Measurements from ENCODE around the gene ARV1. TPM values are rescaled to one million over a fixed set of nuclear protein-coding genes. Genes with fewer than 3 reads are reported as not detected.
"Not testable (repeated sequence)": the region's sequence is repeated elsewhere in the genome, so short reads cannot be mapped to it uniquely, and the experiment has no call there.

Gene ARV1
- total RNA-seq, 1 experiment from 2014 or later: 8.0 TPM

DNA sequence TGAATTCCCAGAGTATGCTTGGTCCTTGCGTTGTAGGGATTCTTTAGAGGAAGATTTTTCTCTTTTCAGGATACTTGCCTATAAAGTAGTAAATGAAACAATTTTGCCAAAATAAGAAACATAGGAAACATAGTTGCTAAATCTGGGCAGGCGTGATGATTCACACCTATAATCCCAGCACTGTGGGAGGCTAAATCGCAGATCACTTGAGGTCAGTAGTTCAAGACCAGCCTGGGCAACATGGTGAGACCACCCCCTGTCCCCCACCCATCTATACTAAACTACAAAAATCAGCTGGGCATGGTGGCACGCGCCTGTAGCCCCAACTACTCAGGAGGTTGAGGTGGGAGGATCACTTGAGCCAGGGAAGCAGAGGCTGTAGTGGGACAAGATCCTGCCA is 4.9 kb downstream of the ARV1 start:
- Histone ChIP-seq H3K79me1 (ENCODE audit: insufficient read depth, low read depth, low read length, poor library complexity, severe bottlenecking) (no peaks in the 10 kb centered on the region), H2BK5ac (ENCODE audit: insufficient read length, low read length) (no peak overlapping the region), H3K14ac (ENCODE audit: insufficient read depth, low read length) (no peak overlapping the region), H3T11ph (ENCODE audit: low read length) (no peak overlapping the region), H3K23ac (ENCODE audit: insufficient read length, low read depth, low read length) (no peak overlapping the region), H3K9me3 (ENCODE audit: control insufficient read depth, low read depth, low read length) (no peaks in the 10 kb centered on the region), H3K4me2 (ENCODE audit: insufficient read depth, insufficient read length, low read length) (no peak overlapping the region), H3K27me3 (ENCODE audit: insufficient read depth, low read length) (peaks cover 66% of the 10 kb centered on the region), H3K4me1 (ENCODE audit: insufficient read depth, low read length) (0 out of 2 replicates have a peak, but pooled peaks cover 2% of the 10 kb centered on the region), H4K91ac (ENCODE audit: insufficient read length, low read depth, low read length) (no peak overlapping the region), H4K5ac (ENCODE audit: insufficient read length, low read depth, low read length) (no peak overlapping the region), H2AK5ac (ENCODE audit: insufficient read length, low read length) (no peak overlapping the region), H2BK20ac (ENCODE audit: low read depth, low read length, poor library complexity, severe bottlenecking) (no peak overlapping the region), H3K23me2 (ENCODE audit: insufficient read length, low read depth, low read length, poor library complexity, severe bottlenecking) (peaks cover 6% of the 10 kb centered on the region), H4K8ac (replicated peaks; ENCODE audit: insufficient read length, low read depth, low read length) (no peak overlapping the region), H3K27ac (ENCODE audit: insufficient read length, low read depth, low read length) (no peak overlapping the region), H3K9ac (ENCODE audit: extremely low read depth, insufficient read length, low read length) (no peak overlapping the region), H2BK12ac (ENCODE audit: insufficient read length, low read depth, low read length) (no peak overlapping the region), H3K56ac (ENCODE audit: insufficient read length, low read depth, low read length) (no peak overlapping the region), H2AFZ (ENCODE audit: low read length) (no peak overlapping the region), H3K4ac (ENCODE audit: low read depth, low read length) (no peak overlapping the region), H3K18ac (ENCODE audit: insufficient read length, low read depth, low read length) (no peak overlapping the region), H4K20me1 (ENCODE audit: control insufficient read depth, insufficient read depth, insufficient read length) (no peaks in the 10 kb centered on the region), H2BK15ac (ENCODE audit: low read depth, low read length) (no peak overlapping the region), H3K79me2 (ENCODE audit: insufficient read depth, low read length) (no peaks in the 10 kb centered on the region), H2BK120ac (ENCODE audit: low read depth, low read length, poor library complexity, severe bottlenecking) (no peak overlapping the region)
- peaks cover 0 to 7% (median 5%) of the 10 kb centered on the region in 3 experiments; a peak in 5 of 7 replicates for H3K36me3 Mint-ChIP-seq (ENCODE audit: insufficient read depth in 1 of 3, low read depth in 3 of 3)
- H3K9me3 Mint-ChIP-seq: no peaks in the 10 kb centered on the region; a peak in 1 of 5 replicates
- no peak for DNase-seq
- H3K4me1 Mint-ChIP-seq: peaks cover 24 to 34% of the 10 kb centered on the region in 2 experiments
- WGBS (ENCODE audit: extremely low coverage, insufficient read length, low lambda C conversion rate): no CpG with 5 or more reads among the region's 5 CpGs
- H3K27me3 Mint-ChIP-seq (ENCODE audit: low read depth): peaks cover under 1% of the 10 kb centered on the region
- H3K4me3 Mint-ChIP-seq: no peak overlapping the region
- H3K27ac Mint-ChIP-seq: no peak overlapping the region
- TF ChIP-seq, protein P1, sequence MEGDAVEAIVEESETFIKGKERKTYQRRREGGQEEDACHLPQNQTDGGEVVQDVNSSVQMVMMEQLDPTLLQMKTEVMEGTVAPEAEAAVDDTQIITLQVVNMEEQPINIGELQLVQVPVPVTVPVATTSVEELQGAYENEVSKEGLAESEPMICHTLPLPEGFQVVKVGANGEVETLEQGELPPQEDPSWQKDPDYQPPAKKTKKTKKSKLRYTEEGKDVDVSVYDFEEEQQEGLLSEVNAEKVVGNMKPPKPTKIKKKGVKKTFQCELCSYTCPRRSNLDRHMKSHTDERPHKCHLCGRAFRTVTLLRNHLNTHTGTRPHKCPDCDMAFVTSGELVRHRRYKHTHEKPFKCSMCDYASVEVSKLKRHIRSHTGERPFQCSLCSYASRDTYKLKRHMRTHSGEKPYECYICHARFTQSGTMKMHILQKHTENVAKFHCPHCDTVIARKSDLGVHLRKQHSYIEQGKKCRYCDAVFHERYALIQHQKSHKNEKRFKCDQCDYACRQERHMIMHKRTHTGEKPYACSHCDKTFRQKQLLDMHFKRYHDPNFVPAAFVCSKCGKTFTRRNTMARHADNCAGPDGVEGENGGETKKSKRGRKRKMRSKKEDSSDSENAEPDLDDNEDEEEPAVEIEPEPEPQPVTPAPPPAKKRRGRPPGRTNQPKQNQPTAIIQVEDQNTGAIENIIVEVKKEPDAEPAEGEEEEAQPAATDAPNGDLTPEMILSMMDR (conservative IDR thresholded peaks at IDR 0.05): no peak

DNA sequence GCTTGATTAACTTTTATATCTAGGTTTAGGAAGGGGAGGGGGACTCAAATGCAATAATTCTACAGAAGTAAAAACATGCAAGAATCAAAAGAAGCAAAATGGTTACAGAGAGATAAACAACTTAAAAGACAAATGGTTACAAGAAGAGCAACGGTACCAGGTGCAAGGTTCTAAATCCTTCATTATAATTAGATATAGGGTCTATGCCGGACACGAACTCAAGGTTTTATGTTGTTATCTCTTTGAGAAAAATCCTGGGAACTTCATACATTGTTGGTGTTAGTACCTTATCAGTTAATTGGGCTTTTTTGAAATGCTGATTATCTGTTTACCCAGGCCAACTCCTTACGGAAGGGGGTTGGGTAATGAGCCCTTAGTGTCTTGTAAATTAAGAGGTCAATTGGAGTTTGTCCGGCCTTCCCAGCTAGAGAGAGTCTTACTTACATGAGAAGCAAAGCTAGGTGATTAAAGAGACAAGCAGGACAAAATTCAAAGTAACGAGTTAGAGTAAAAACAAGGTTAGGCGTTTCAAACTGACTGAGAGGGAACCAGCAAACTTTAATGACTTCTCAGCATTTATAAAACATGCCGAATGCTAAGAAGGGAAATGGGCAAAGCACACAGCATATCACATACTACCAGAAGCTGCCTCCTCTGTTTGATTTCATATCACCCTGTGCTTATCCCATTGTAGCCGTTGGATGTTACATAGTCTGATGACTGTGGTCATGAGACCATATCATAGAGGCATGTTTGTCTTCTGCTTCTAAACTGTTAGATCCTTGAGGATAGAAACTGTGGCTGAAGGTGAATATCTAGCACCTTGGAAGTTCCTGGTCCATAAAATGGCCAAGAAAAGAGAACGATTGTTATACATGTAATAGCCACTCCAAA is 6.0 kb downstream of the ARV1 start:
- H2BK20ac ChIP-seq (ENCODE audit: low read depth, low read length, poor library complexity, severe bottlenecking); H2BK12ac ChIP-seq (ENCODE audit: insufficient read length, low read depth, low read length); H3K18ac ChIP-seq (ENCODE audit: insufficient read length, low read depth, low read length); H3K27ac Mint-ChIP-seq; H3K14ac ChIP-seq (ENCODE audit: insufficient read depth, low read length); H3K36me3 Mint-ChIP-seq (ENCODE audit: insufficient read depth in 1 of 3, low read depth in 3 of 3); H3K23me2 ChIP-seq (ENCODE audit: insufficient read length, low read depth, low read length, poor library complexity, severe bottlenecking); H3K9ac ChIP-seq (ENCODE audit: extremely low read depth, insufficient read length, low read length); H2BK120ac ChIP-seq (ENCODE audit: low read depth, low read length, poor library complexity, severe bottlenecking); H3K4me1 ChIP-seq (ENCODE audit: insufficient read depth, low read length); H3K9me3 Mint-ChIP-seq; H2BK15ac ChIP-seq (ENCODE audit: low read depth, low read length); H4K20me1 ChIP-seq (ENCODE audit: control insufficient read depth, insufficient read depth, insufficient read length); H3K4me2 ChIP-seq (ENCODE audit: insufficient read depth, insufficient read length, low read length); H2AFZ ChIP-seq (ENCODE audit: low read length); H3K56ac ChIP-seq (ENCODE audit: insufficient read length, low read depth, low read length); H3K4ac ChIP-seq (ENCODE audit: low read depth, low read length); H4K5ac ChIP-seq (ENCODE audit: insufficient read length, low read depth, low read length); H2AK5ac ChIP-seq (ENCODE audit: insufficient read length, low read length); H3K79me2 ChIP-seq (ENCODE audit: insufficient read depth, low read length); H3K9me3 ChIP-seq (ENCODE audit: control insufficient read depth, low read depth, low read length); H4K8ac ChIP-seq (replicated peaks; ENCODE audit: insufficient read length, low read depth, low read length); H3K23ac ChIP-seq (ENCODE audit: insufficient read length, low read depth, low read length); H3T11ph ChIP-seq (ENCODE audit: low read length); H4K91ac ChIP-seq (ENCODE audit: insufficient read length, low read depth, low read length); H3K79me1 ChIP-seq (ENCODE audit: insufficient read depth, low read depth, low read length, poor library complexity, severe bottlenecking); H2BK5ac ChIP-seq (ENCODE audit: insufficient read length, low read length); H3K27ac ChIP-seq (ENCODE audit: insufficient read length, low read depth, low read length): not testable (repeated sequence)
- peaks cover 17 to 27% of the 10 kb centered on the region in 2 experiments for H3K4me1 Mint-ChIP-seq
- H3K27me3 Mint-ChIP-seq (ENCODE audit: low read depth): peaks cover 10% of the 10 kb centered on the region
- H3K4me3 Mint-ChIP-seq: peak overlapping the region in 1 of 2 experiments; percentile 41; a peak in 1 of 5 replicates
- peaks cover 66% of the 10 kb centered on the region for H3K27me3 ChIP-seq (ENCODE audit: insufficient read depth, low read length)
- DNase-seq: peak; percentile 40
- WGBS (ENCODE audit: extremely low coverage, insufficient read length, low lambda C conversion rate): no CpG with 5 or more reads among the region's 10 CpGs
